Measurements from ENCODE around the gene RTTN.

The RTTN gene

GRCh38 chr18:70165936-70166335 lies 39.6 kb downstream of the RTTN start:
- no peak for ATAC-seq
- TF ChIP-seq POU6F1 (CRISPR knock-in tag; IDR thresholded peaks at IDR 0.05; ENCODE audit: borderline replicate concordance, low read depth), result no peak
- TF ChIP-seq TCF4 (CRISPR knock-in tag; IDR thresholded peaks at IDR 0.05; ENCODE audit: borderline replicate concordance), result no peak
- TF ChIP-seq OSR1 (CRISPR knock-in tag; IDR thresholded peaks at IDR 0.05), result no peak
- TF ChIP-seq ZFP30 (CRISPR knock-in tag; IDR thresholded peaks at IDR 0.05), result no peak
- TF ChIP-seq ESRRG (CRISPR knock-in tag; IDR thresholded peaks at IDR 0.05), result no peak
- TF ChIP-seq PPARA (CRISPR knock-in tag; IDR thresholded peaks at IDR 0.05; ENCODE audit: borderline replicate concordance), result no peak
- TF ChIP-seq GLIS3 (CRISPR knock-in tag; IDR thresholded peaks at IDR 0.05), result no peak
- no peak for TF ChIP-seq CSDC2 (CRISPR knock-in tag; IDR thresholded peaks at IDR 0.05)
- TF ChIP-seq ZNF565 (CRISPR knock-in tag; conservative IDR thresholded peaks at IDR 0.05; ENCODE audit: low read depth), result no peak
- TF ChIP-seq SNAI2 (CRISPR knock-in tag; IDR thresholded peaks at IDR 0.05), result no peak
- no peak for TF ChIP-seq BACH2 (CRISPR knock-in tag; IDR thresholded peaks at IDR 0.05; ENCODE audit: borderline replicate concordance)
- TF ChIP-seq CREB5 (CRISPR knock-in tag; IDR thresholded peaks at IDR 0.05; ENCODE audit: low read depth), result no peak
- TF ChIP-seq RARB (CRISPR knock-in tag; IDR thresholded peaks at IDR 0.05), result no peak
- TF ChIP-seq TSHZ2 (CRISPR knock-in tag; IDR thresholded peaks at IDR 0.05), result no peak
- TF ChIP-seq PATZ1 (CRISPR knock-in tag; IDR thresholded peaks at IDR 0.05; ENCODE audit: borderline replicate concordance), result no peak
- TF ChIP-seq TOX (CRISPR knock-in tag; IDR thresholded peaks at IDR 0.05; ENCODE audit: borderline replicate concordance), result no peak
- no peak for TF ChIP-seq ZC3H10 (CRISPR knock-in tag; IDR thresholded peaks at IDR 0.05)
- TF ChIP-seq ZFP3 (CRISPR knock-in tag; IDR thresholded peaks at IDR 0.05), result no peak

- ATAC-seq, result no peak
- TF ChIP-seq ZC3H10 (CRISPR knock-in tag; IDR thresholded peaks at IDR 0.05), result no peak
Observed at GRCh38 chr18:70160073-70160678, 45.3 kb downstream of the RTTN start.

GRCh38 chr18:70158992-70159717 lies 46.3 kb downstream of the RTTN start:
- no peak for ATAC-seq
- TF ChIP-seq RARB (CRISPR knock-in tag; IDR thresholded peaks at IDR 0.05), result no peak
- no peak for TF ChIP-seq PPARA (CRISPR knock-in tag; IDR thresholded peaks at IDR 0.05; ENCODE audit: borderline replicate concordance)
- TF ChIP-seq TCF4 (CRISPR knock-in tag; IDR thresholded peaks at IDR 0.05; ENCODE audit: borderline replicate concordance), result no peak
- TF ChIP-seq SNAI2 (CRISPR knock-in tag; IDR thresholded peaks at IDR 0.05), result no peak
- no peak for TF ChIP-seq CSDC2 (CRISPR knock-in tag; IDR thresholded peaks at IDR 0.05)
- TF ChIP-seq POU6F1 (CRISPR knock-in tag; IDR thresholded peaks at IDR 0.05; ENCODE audit: borderline replicate concordance, low read depth), result no peak
- TF ChIP-seq OSR1 (CRISPR knock-in tag; IDR thresholded peaks at IDR 0.05), result no peak
- no peak for TF ChIP-seq GLIS3 (CRISPR knock-in tag; IDR thresholded peaks at IDR 0.05)
- no peak for TF ChIP-seq ZNF8 (CRISPR knock-in tag; IDR thresholded peaks at IDR 0.05)
- TF ChIP-seq ZNF565 (CRISPR knock-in tag; conservative IDR thresholded peaks at IDR 0.05; ENCODE audit: low read depth), result no peak
- no peak for TF ChIP-seq CSRNP3 (CRISPR knock-in tag; IDR thresholded peaks at IDR 0.05)
